ENCODE measurements around the gene SH2D5.

GRCh38 chr1:20680269-20680668, 52.2 kb downstream of the SH2D5 start:
- TF ChIP-seq EZH2 (IDR thresholded peaks at IDR 0.05; ENCODE audit: low read length, unreplicated experiment) = no peak
- TF ChIP-seq, protein P1, sequence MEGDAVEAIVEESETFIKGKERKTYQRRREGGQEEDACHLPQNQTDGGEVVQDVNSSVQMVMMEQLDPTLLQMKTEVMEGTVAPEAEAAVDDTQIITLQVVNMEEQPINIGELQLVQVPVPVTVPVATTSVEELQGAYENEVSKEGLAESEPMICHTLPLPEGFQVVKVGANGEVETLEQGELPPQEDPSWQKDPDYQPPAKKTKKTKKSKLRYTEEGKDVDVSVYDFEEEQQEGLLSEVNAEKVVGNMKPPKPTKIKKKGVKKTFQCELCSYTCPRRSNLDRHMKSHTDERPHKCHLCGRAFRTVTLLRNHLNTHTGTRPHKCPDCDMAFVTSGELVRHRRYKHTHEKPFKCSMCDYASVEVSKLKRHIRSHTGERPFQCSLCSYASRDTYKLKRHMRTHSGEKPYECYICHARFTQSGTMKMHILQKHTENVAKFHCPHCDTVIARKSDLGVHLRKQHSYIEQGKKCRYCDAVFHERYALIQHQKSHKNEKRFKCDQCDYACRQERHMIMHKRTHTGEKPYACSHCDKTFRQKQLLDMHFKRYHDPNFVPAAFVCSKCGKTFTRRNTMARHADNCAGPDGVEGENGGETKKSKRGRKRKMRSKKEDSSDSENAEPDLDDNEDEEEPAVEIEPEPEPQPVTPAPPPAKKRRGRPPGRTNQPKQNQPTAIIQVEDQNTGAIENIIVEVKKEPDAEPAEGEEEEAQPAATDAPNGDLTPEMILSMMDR (conservative IDR thresholded peaks at IDR 0.05; ENCODE audit: low read depth, low read length) = no peak
- TF ChIP-seq EZH2phosphoT487 (IDR thresholded peaks at IDR 0.05; ENCODE audit: borderline replicate concordance, low read length) = no peak
